Activated naive CD4-positive, alpha-beta T cell treated with anti-CD3 and anti-CD28 coated beads for 36 hours (primary cell): ENCODE results near the gene FUZ. TPM values are rescaled to one million over a fixed set of nuclear protein-coding genes. Genes with fewer than 3 reads are reported as not detected.
A peak's percentile ranks its signal among the peaks of the same experiment; 100 is the strongest.

ENCODE experiments used
- CTCF ChIA-PET: fragments of 350-600 bp; sonication (Branson Sonifier 250); formaldehyde crosslinking; loops from one replicate; lab custom pipeline; 2021; ENCODE audit warnings: antibody characterized with exemption; lab: Charles Lee
- DNase-seq: peaks from one replicate; pipeline ENCODE4 v3.0.0-alpha.2; 2020
- H3K27ac Mint-ChIP-seq: one replicate; pipeline ENCODE4 v1.8.0; 2021; ENCODE audit warnings: mild to moderate bottlenecking, mixed read lengths
- H3K27me3 Mint-ChIP-seq: one replicate; pipeline ENCODE4 v1.8.0; 2021; ENCODE audit warnings: low read depth, mixed read lengths
- H3K36me3 Mint-ChIP-seq: one replicate; pipeline ENCODE4 v1.8.0; 2021; ENCODE audit warnings: low read depth, mixed read lengths
- H3K4me1 Mint-ChIP-seq: one replicate; pipeline ENCODE4 v1.8.0; 2021; ENCODE audit warnings: low read depth, mixed read lengths
- H3K4me3 Mint-ChIP-seq: one replicate; pipeline ENCODE4 v1.8.0; 2021; ENCODE audit warnings: mild to moderate bottlenecking, moderate library complexity, mixed read lengths
- H3K9me3 Mint-ChIP-seq: one replicate; pipeline ENCODE4 v1.8.0; 2021; ENCODE audit warnings: mixed read lengths
- intact Hi-C: fragments of 100-400 bp; cut with micrococcal nuclease; formaldehyde crosslinking; loops from one replicate; pipeline ENCODE4 v1.15.1; 2023
- total RNA-seq, 2 experiments: library from RNA; stranded (reverse); gene quantifications; one replicate each; pipeline ENCODE4 v1.2.3, GENCODE V29; 2021

Gene FUZ
- total RNA-seq, 2 experiments from 2014 or later: 14.5 to 14.9 TPM

DNA sequence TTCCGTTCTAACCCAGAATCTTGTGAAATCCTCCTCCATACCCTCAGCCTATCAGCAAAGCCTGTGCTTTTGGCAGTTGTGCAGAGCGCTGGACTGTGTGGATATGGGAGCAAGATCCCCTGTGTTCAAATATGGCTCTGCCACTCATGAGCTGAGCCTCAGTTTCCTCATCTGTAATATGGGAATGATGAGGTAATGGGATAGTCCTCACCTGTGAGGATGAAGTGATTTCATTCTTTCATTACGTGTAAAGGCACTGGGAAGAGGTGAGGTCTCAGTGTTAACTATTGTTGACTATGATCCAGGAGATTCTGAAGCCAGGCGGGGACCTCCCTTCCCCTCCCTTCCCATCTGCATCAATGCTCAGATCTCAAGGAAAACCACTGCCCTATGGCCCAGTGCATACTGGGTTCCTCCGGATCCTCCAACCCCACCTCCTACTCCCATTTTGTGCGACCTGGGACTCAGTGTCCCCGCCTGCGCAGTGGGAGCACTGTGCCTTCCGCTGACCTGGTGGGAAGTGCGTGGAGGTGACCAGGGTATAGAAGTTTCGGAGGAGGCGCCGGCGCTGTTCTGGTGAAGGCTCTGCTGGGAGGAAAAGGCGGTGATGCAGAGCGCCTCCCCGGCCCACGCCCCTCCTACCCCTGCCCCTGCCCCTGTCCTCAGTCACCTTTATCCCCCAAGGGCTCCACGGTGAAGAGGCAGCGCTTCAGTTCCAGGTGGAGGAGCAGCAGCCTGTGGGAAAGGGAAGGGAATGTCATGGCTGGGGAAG, 5.0 kb downstream of the FUZ start:
- H3K27me3 Mint-ChIP-seq: no peaks in the 10 kb centered on the region
- H3K4me3 Mint-ChIP-seq: peak overlapping the region; percentile 39
- H3K36me3 Mint-ChIP-seq: peaks cover 10% of the 10 kb centered on the region
- no peak for DNase-seq
- no peaks in the 10 kb centered on the region for H3K9me3 Mint-ChIP-seq
- no peak overlapping the region for H3K27ac Mint-ChIP-seq
- intact Hi-C loops: loop anchor here (1.0 kb wide), 1 partner anchor 42 kb away; no protein-coding TSS in a partner anchor
- CTCF ChIA-PET: no interaction called here
- peaks cover 34% of the 10 kb centered on the region for H3K4me1 Mint-ChIP-seq

DNA sequence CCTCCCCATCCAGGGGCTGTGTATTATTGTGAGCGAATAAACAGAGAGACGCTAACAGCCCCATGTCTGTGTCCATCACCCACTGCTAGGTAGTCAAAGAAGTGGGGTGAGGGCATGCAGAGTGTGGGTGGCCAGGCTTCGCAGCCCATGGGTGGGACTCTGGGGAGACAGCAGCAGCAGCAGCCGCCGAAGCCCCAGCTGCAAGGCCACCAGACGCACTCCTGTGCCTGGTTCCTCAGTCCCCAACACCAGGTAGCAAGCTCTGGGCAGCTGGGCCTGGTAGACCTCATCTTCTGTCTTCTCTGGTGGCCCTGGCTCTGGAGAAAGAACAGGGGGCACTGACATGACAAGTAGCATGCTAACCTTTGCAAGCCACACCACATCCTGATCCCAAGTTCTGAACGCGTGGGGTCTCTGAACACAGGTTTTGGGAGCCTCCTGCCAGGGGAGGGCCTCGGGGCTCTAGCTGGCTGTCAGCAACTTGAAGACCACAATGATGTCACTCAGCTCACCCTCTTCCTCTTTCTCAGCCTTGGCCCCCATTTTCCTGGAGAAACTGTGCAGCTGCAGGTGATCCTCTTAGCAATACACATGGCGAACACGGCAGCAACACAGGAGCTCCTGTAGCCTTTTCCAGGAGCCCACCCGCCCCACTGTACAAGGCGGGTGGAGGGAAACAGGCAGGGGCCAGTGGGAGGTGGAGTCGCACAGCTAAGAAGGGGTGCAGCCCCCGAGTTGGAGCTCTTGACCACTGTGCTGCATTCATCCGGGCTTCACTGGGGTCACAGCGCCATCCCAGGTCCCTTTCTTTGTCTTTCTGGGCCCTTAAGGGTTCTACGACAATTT, 5.8 kb downstream of the FUZ start:
- DNase-seq: no peak
- H3K9me3 Mint-ChIP-seq: no peaks in the 10 kb centered on the region
- H3K4me3 Mint-ChIP-seq: no peak overlapping the region
- no peaks in the 10 kb centered on the region for H3K27me3 Mint-ChIP-seq
- H3K27ac Mint-ChIP-seq: no peak overlapping the region
- H3K36me3 Mint-ChIP-seq: peaks cover 15% of the 10 kb centered on the region
- intact Hi-C loops: no loop called here
- CTCF ChIA-PET: no interaction called here
- peaks cover 27% of the 10 kb centered on the region for H3K4me1 Mint-ChIP-seq

DNA sequence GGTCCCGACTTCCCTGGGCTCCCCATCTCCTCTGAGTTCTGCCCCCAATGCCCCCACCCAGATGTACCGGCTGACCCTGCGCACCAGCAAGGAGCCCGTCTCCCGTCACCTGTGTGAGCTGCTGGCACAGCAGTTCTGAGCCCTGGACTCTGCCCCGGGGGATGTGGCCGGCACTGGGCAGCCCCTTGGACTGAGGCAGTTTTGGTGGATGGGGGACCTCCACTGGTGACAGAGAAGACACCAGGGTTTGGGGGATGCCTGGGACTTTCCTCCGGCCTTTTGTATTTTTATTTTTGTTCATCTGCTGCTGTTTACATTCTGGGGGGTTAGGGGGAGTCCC, 6.5 kb downstream of the FUZ start:
- DNase-seq: no peak
- peaks cover 24% of the 10 kb centered on the region for H3K4me1 Mint-ChIP-seq
- CTCF ChIA-PET: no interaction called here
- no peaks in the 10 kb centered on the region for H3K27me3 Mint-ChIP-seq
- no peak overlapping the region for H3K4me3 Mint-ChIP-seq
- intact Hi-C loops: no loop called here
- H3K36me3 Mint-ChIP-seq: peaks cover 17% of the 10 kb centered on the region
- H3K27ac Mint-ChIP-seq: peak overlapping the region; percentile 26
- no peaks in the 10 kb centered on the region for H3K9me3 Mint-ChIP-seq

DNA sequence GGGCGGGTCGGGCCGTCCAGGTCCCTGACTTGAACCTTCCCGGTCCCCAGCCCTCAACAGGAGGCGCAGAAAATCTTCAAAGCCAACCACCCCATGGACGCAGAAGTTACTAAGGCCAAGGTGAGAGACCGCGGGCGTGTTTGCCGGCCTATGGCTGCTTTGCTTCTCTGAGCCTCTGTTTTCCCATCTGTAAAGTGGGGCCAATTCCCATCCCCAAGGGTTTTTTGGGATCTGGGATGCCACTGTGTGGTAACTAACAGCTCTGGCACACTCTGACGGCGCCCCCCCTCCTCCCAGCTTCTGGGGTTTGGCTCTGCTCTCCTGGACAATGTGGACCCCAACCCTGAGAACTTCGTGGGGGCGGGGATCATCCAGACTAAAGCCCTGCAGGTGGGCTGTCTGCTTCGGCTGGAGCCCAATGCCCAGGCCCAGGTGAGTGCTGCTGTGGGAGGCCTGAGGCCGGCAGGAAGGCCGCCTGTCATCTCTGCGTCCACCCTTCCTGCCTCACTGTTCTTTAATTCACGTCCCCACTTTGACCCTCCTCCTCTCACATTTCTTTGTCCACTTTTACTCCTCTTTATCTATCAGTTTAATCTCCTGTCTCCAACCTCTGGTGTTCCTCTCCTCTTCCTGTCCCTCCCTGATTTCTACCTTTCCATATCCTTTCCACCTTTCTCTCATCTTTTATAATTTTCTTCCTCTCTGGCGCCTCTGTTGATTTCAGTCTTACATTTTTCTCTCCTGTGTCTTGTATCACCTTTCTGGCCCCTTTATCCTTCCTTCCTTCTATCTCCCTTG, 7.1 kb downstream of the FUZ start:
- no peak overlapping the region for H3K4me3 Mint-ChIP-seq
- no peaks in the 10 kb centered on the region for H3K9me3 Mint-ChIP-seq
- peaks cover 24% of the 10 kb centered on the region for H3K4me1 Mint-ChIP-seq
- intact Hi-C loops: no loop called here
- peaks cover 18% of the 10 kb centered on the region for H3K36me3 Mint-ChIP-seq
- H3K27me3 Mint-ChIP-seq: no peaks in the 10 kb centered on the region
- CTCF ChIA-PET: no interaction called here
- peak overlapping the region; percentile 26 for H3K27ac Mint-ChIP-seq
- DNase-seq: no peak

DNA sequence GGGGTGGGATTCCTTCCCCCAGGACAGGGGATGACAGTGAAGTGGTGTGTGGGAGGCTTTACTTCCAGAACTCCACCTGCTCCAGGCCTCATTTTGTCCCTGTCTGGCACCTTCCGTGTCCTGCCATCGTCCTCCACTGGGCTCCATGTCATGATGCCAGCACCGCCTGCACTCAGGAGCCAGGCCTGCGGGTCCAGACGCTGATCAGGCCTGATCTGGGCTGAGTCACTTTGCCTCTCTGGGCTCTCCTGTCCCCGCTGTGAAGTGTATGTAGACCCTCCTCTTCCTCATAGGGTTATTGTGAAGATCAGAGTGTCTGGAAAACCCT, 9.6 kb downstream of the FUZ start:
- no peak for DNase-seq
- Mint-ChIP-seq H3K27me3 (no peaks in the 10 kb centered on the region), H3K27ac (no peak overlapping the region), H3K4me1 (peaks cover 9% of the 10 kb centered on the region), H3K9me3 (no peaks in the 10 kb centered on the region), H3K4me3 (no peak overlapping the region), H3K36me3 (peaks cover 20% of the 10 kb centered on the region)
- CTCF ChIA-PET: no interaction called here
- intact Hi-C loops: no loop called here

DNA sequence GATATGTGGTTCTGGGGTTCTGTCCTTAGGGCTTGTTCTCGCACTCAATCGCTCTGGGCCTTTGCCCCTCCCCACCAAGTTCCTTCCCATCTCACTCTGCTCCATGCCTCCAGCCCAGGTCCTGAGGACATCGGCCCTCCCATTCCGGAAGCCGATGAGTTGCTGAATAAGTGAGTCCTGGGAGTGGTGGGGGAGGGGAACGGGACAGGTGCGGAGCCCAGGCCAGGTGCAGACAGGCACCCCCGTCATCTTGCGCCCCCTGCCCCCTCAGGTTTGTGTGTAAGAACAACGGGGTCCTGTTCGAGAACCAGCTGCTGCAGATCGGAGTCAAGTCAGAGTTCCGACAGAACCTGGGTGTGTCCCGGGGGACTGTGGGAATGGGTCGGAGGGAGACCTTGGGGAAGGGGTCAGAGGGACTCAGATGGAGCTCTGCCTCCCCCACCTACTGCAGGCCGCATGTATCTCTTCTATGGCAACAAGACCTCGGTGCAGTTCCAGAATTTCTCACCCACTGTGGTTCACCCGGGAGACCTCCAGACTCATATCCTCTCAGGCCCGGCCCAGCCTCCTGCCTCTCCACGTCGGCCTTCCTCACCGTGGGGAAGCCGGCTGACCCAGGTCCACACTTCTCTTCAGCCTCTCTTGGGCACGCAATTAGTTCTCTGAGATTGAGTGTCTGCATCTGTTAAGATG, 10.1 kb downstream of the FUZ start:
- no peak overlapping the region for H3K27ac Mint-ChIP-seq
- no peaks in the 10 kb centered on the region for H3K9me3 Mint-ChIP-seq
- DNase-seq: no peak
- no peaks in the 10 kb centered on the region for H3K27me3 Mint-ChIP-seq
- H3K4me3 Mint-ChIP-seq: no peak overlapping the region
- peaks cover 6% of the 10 kb centered on the region for H3K4me1 Mint-ChIP-seq
- CTCF ChIA-PET: no interaction called here
- peaks cover 20% of the 10 kb centered on the region for H3K36me3 Mint-ChIP-seq
- intact Hi-C loops: no loop called here

DNA sequence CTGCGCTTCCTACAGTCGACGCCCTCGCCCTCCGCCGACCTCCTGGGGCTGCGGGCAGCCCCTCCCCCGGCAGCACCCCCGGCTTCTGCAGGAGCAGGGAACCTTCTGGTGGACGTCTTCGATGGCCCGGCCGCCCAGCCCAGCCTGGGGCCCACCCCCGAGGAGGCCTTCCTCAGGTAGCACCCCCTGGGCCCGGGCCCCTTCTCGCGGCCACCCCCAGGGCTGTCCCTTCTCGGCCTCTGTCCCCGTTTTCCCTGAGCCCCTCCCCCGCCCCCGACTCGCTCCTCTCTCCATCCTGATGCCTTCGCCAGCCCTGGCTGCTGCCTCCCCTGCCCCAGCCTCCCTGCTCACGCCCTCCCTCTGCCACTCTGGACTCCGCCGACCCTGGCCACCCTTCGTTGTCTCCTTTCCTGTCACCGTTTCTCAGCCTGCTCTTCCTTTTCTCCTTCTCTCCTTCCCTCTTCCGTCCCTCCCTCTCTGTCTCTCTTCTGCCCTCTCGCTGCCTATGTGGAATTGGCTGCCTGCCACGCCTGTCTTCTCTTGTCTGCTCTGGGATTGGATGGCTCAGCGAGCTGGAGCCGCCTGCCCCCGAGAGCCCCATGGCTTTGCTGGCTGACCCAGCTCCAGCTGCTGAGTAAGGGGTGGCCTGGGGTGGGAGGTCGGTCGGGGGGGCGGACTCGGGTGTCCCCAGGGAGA, 11.0 kb downstream of the FUZ start:
- DNase-seq: no peak
- Mint-ChIP-seq H3K36me3 (peaks cover 20% of the 10 kb centered on the region), H3K4me3 (no peak overlapping the region), H3K4me1 (no peaks in the 10 kb centered on the region), H3K27me3 (no peaks in the 10 kb centered on the region), H3K9me3 (no peaks in the 10 kb centered on the region), H3K27ac (no peak overlapping the region)
- CTCF ChIA-PET: no interaction called here
- intact Hi-C loops: no loop called here

DNA sequence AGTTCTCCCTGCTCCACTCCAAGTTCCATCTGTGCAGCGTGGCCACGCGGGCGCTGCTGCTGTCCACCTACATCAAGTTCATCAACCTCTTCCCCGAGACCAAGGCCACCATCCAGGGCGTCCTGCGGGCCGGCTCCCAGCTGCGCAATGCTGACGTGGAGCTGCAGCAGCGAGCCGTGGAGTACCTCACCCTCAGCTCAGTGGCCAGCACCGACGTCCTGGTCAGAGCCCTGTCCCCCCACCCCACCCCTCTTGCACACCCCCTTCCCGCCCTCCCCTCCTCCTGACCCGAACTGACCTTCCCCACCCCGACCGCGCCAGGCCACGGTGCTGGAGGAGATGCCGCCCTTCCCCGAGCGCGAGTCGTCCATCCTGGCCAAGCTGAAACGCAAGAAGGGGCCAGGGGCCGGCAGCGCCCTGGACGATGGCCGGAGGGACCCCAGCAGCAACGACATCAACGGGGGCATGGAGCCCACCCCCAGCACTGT, 11.6 kb downstream of the FUZ start:
- Mint-ChIP-seq H3K27me3 (no peaks in the 10 kb centered on the region), H3K4me1 (no peaks in the 10 kb centered on the region), H3K9me3 (no peaks in the 10 kb centered on the region), H3K36me3 (peaks cover 23% of the 10 kb centered on the region), H3K27ac (no peak overlapping the region), H3K4me3 (no peak overlapping the region)
- CTCF ChIA-PET: no interaction called here
- DNase-seq: no peak
- intact Hi-C loops: no loop called here

DNA sequence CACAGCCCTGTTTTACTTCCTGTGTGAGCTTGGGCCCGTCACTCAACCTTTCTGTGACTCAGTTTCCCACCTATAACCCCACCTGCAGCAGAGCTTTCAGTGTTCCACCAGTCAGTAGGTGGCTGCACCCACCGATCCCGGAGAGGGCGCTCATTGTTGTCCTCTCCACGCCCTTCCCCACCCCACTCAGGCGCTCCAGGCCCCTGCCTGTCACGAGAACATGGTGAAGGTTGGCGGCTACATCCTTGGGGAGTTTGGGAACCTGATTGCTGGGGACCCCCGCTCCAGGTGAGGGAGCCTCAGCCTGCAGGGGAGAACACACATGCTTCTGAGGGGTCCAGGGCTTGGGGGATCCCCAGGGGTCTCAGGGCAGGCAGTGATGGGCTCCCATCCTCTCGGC, 12.3 kb downstream of the FUZ start:
- H3K27ac Mint-ChIP-seq: no peak overlapping the region
- CTCF ChIA-PET: no interaction called here
- no peaks in the 10 kb centered on the region for H3K9me3 Mint-ChIP-seq
- intact Hi-C loops: no loop called here
- no peak overlapping the region for H3K4me3 Mint-ChIP-seq
- no peaks in the 10 kb centered on the region for H3K27me3 Mint-ChIP-seq
- peaks cover 24% of the 10 kb centered on the region for H3K36me3 Mint-ChIP-seq
- no peak for DNase-seq
- no peaks in the 10 kb centered on the region for H3K4me1 Mint-ChIP-seq

DNA sequence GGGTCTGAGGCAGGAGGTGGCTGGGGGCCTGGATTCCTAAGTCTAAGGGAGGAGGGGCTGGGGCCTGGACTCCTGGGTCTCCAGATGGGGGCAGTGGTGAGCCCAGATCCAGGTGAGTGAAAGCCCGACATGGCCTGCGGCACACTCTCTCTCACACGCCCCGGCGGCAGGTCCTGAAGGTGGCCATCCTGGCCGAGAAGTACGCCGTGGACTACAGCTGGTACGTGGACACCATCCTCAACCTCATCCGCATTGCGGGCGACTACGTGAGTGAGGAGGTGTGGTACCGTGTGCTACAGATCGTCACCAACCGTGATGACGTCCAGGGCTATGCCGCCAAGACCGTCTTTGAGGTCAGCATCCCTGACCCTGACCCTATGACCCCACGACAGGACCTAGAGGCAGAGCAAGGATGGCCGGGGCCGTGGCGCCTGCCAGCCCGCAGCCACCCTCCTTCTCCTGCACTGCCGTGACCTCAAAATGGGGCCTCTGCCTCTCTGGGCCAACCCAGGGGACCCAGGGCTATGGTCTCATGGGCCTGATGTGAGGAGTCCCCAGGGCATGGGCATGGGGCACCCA, 13.2 kb downstream of the FUZ start:
- Mint-ChIP-seq H3K4me1 (no peaks in the 10 kb centered on the region), H3K36me3 (peaks cover 26% of the 10 kb centered on the region), H3K27ac (no peak overlapping the region), H3K27me3 (no peaks in the 10 kb centered on the region), H3K4me3 (no peak overlapping the region), H3K9me3 (no peaks in the 10 kb centered on the region)
- DNase-seq: no peak
- CTCF ChIA-PET: no interaction called here
- intact Hi-C loops: no loop called here

DNA sequence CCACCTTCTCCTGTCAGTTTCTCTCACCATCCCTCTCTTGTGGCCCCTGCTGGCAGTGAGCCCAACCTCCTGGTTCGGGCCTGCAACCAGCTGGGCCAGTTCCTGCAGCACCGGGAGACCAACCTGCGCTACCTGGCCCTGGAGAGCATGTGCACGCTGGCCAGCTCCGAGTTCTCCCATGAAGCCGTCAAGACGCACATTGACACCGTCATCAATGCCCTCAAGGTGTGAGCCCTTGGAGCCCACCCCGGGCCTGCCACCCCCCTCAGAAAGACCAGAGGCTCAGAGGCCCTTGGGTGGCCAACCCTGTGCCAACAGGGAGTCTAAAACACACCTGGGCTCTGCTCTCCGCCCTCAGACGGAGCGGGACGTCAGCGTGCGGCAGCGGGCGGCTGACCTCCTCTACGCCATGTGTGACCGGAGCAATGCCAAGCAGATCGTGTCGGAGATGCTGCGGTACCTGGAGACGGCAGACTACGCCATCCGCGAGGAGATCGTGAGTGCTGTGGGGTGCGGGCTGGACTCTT, 13.8 kb downstream of the FUZ start:
- H3K27me3 Mint-ChIP-seq: no peaks in the 10 kb centered on the region
- no peak for DNase-seq
- H3K9me3 Mint-ChIP-seq: no peaks in the 10 kb centered on the region
- no peak overlapping the region for H3K4me3 Mint-ChIP-seq
- peaks cover 28% of the 10 kb centered on the region for H3K36me3 Mint-ChIP-seq
- H3K27ac Mint-ChIP-seq: no peak overlapping the region
- no peaks in the 10 kb centered on the region for H3K4me1 Mint-ChIP-seq
- intact Hi-C loops: no loop called here
- CTCF ChIA-PET: no interaction called here
